NCI-H1436 treated with DMSO at 0.1 percent for 48 hours (cell line): ENCODE data around the gene PF4V1.
"Not testable (repeated sequence)": the region's sequence is repeated elsewhere in the genome, so short reads cannot be mapped to it uniquely, and the experiment has no call there.

Experiments used
- DNase-seq: peaks from one replicate; lab custom pipeline; 2025; lab: John Stamatoyannopoulos, UW

PF4V1 gene

DNA sequence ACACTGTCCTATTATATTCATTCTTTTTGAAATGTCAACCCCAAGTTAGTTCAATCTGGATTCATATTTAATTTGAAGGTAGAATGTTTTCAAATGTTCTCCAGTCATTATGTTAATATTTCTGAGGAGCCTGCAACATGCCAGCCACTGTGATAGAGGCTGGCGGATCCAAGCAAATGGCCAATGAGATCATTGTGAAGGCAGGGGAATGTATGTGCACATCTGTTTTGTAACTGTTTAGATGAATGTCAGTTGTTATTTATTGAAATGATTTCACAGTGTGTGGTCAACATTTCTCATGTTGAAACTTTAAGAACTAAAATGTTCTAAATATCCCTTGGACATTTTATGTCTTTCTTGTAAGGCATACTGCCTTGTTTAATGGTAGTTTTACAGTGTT lies 17.7 kb downstream of the PF4V1 start:
- no peak for DNase-seq

DNA sequence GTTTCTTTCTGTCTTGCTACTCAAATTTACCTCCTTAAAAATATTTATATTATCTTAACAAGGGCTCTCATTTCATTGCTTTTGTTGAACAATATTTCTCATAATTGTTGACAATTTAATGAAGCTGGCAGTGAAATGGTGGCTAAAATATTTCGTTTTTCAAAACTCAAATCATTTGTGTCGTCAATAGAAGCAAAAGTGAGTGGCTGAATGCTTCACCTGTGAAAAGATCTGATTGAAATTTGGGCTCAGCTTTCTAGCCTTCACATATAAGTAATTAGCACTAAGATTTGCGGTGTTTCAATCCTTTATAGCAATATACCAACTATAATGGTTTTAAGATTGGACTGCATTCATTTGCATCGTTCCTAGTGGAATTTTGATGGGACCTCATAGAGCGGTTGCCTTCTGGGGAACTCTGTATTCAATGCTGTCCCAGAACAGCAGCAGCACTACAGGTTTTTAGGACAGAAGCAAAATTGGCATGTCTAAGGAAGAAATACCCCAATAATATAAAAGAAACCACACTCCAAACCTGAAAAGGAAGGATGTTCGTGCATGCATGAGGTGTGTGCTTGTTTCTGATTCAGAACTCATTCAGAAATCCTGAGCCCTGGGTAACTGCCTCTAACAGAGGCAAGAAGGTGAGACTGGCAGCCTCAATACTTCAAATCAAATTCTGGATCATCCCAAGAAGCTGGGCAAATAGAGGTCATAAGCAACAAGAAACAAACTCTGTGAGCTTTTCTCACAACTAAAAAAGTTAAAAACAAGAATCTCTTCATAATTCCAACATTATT lies 18.6 kb downstream of the PF4V1 start:
- no peak for DNase-seq

DNA sequence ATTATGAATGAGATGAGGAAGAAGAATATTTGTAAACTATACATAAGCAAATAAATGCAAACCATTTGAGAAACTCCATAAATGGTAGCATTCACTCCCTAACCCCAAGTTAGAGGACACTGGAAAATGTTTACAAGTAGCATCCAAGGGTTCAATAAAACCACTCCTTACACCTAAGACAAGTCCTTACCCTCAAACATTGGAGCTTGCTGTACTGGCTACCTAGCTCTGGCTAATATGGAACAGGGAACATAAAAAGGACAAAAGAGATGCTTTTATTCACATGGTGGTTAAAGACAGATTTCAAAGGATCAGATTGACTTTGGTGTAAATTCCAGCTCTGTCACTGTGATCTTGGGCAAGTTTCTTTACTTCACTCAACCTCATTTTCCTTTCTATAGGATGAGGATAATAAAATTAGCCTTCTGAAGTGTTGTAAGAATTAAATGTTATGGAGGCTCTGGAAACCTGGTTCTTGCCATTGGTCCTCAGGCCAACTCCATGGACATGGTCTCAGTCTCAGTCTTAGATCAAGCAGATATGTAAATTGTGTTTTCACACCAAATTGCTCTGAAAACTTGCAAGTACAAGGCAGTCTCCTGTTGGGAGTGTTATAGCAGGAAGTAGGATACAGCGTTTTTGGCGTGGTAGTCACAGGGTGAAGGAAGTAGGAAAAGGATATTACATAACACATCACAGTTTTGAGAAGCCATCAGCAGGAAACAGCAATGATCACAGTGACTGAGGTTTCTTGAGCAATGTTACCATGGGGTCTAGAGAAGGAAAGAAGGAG lies 19.4 kb downstream of the PF4V1 start:
- DNase-seq: no peak

DNA sequence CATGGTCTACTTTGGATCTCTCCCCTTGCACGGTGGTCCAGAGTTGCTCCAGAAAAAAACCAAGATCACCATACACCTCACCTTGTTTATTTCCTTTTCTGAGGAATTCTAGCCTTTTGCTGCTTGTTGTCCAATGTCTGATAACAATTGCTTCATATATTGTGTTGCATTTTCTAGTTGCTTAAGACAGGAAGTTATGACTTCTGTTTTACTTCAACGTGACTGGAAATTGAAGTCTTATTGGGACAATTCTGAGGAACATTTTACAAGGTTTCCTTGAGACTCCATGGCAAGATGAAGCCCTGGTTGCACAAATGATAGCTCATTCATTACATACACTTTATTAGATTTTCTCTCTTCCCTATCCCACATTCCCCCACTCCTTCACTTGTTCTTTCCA lies 21.3 kb downstream of the PF4V1 start:
- no peak for DNase-seq

DNA sequence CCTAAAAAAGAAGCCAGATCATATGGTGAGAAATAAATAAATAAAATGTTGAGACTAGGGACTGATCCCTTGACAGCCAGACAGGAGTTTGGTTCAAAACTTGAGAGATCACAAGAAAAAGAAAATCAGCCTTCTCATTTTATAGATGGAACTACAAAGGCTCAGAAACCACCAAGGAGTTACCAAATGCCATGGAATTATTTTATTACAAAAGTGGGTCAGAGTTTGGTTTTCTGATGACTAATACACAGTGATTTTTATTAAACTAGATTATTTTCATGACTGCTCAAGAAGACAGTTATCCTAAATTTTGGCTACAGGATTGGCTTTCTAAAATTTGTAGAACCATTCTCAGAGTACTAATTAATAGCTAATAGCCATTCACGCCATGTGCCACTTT lies 22.3 kb downstream of the PF4V1 start:
- DNase-seq: no peak

DNA sequence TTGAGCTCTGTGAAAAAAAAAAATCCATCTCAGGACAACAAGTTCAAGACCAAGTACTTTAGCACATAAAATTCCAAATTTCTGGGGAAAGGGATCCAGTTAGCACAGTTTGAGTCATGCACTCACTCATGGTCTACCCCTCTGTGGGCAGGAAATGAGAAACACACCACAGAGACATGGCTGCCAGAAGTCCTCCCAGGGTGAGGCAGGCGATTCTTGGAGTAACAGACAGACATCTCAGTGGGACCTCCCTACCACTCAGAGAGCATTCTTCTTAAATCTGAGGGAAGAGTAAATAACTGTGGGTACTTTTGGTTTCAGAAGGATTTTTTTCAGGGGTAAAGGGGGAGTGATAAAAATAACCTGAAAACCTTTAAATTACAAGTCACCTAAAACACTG lies 30.2 kb downstream of the PF4V1 start:
- DNase-seq: no peak

DNA sequence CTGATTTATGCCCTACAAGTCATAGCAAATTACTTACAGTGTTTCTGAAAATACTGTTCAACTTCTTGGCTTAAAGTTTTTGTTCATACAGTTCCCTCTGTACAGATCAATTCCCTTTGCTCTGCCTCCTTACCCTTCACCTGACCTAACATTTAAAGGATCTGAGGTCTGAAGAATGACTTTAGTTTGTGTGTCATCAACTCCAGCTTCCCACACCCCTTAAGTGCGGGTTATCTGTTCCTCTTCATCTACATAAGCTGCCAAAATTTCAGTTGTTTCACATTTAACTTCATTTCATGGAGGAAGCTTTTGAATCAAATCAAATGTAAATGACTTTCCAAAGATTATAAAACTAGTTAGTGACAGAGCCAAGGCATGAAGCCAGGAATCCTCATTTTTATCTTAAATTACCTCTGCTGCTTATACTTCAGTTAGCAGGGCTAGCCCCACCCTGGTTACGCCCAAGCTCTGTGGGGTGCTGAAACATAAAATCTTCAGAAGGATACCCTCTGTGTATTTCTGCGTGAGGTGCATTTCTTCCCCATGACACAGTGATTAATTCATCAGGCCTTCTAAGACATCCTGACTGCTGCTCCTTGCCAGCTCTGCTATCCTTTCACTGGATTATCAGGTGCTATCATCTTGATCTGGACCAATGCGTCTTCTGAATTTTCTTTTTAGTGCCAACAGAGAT lies 32.6 kb downstream of the PF4V1 start:
- no peak for DNase-seq

DNA sequence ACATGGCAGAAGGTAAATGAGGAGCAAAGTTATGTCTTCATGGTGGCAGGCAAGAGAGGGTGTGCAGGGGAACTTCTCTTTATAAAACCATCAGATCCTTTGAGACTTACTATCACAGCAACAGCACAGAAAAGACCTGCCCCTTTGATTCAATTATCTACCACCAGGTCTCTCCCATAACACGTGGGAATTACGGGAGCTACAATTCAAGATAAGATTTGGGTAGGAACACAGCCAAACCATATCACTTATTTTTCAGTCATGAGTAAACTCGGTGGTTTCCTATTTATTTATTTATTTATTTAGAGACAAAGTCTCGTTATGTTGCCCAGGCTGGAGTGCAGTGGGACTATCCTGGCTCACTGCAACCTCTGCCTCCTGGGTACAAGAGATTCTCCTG lies 38.2 kb downstream of the PF4V1 start:
- DNase-seq: no peak

DNA sequence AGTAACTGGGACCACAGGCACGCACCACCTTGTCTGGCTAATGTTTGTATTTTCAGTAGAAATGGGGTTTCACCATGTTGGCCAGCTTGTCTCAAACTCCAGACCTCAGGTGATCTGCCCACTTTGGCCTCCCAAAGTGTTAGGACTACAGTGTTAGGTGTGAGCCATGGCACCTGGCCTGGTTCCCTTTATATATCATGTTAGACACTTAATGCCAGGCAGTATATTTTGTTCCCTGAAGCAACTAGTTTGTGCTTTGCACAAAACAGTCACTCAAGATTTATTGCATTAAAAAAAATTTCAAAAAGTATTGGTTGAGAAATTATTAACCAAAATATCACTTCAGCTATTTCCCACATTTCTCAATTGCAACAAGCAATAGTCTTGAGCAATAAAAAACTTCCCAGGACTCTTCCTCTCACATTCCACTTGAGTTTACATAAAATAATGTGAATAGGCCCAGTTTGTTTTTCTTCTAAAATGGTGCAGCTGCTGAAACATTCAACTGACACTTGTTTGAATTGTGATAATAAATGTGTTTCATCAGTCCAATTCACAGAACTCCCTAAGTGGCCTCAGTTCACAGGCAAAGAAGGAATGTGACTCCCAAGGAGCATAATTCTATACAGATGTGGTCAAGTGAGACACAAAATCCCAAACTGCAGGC lies 38.8 kb downstream of the PF4V1 start:
- no peak for DNase-seq

DNA sequence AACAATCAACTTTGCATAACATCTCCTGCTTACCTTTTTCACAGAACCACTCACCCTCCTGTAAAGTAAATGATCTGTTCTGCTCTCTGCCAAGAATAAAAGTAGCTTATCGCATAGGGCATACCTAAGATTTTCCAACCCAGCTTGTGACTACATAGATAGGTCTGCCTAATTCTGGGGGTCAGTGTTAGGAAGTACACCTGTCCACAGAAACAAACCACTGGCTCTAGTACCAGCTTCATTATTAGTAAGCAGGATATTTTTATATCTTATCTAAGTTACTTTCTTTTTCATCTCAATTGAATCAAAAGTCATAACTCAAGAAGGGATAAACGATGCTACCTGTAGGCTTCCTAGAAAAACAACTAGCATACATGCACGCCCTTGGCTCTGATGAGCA lies 39.9 kb downstream of the PF4V1 start:
- DNase-seq: no peak

DNA sequence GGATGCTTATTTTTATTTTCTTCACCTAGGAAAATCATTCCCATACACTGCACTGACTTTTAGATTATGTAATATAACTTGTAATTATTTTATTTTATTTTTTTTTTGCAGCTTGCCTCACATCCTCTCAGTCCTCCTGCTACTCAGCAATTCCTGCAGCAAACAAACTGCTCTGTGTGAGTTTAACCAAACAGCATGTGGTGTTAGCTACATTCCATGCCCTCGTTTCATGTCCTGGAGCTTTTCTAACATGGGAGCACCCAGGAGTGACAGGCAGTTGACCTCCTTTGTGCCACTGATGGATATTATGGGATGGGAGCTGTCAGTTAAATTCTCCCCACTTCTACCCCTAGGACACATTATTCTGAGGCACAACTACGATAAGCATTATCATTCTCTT lies 40.9 kb downstream of the PF4V1 start:
- DNase-seq: no peak

DNA sequence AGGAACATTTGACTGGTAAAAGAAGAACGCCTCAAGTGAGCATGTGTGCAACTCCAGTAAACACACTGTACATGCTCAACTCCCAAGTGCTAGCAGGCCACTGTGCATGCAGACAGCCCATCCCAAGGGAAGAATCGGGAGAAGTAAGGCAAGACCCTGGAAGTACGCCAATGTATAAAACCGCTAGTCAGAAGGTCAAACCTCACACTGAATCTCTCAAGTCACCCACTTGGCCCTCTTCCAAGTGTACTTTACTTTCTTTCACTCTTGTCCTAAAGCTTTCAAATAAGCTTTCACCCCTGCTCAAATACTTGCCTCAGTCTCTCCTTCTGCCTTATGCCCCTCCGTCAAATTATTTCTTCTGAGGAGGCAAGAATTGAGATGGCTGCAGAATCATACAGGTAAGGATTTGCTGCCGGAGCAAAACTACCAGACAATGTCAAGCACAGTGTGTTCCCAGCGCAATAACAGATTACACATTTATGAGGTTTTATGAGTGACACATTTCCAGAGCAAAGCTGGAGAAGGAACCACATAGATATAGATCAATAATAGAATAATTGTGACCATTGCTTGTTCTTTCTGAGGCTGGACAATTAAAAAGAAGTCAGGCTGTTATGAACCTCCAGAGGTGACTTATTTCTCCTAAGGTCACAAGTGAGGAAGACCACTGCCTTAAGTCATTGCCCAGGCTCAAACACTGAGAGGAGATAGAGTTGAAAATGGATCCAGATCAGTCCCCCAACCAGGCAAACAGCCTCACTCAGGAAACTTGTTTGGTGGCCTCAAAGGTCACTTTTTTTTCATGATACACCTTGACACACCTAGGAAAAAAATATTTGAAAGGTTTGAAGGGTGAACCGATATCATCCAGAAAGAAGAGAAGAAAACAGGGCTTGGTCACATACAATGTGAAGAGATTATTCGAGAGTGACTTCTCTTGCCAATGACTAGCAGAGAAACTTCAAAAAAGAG lies 42.4 kb downstream of the PF4V1 start:
- no peak for DNase-seq

DNA sequence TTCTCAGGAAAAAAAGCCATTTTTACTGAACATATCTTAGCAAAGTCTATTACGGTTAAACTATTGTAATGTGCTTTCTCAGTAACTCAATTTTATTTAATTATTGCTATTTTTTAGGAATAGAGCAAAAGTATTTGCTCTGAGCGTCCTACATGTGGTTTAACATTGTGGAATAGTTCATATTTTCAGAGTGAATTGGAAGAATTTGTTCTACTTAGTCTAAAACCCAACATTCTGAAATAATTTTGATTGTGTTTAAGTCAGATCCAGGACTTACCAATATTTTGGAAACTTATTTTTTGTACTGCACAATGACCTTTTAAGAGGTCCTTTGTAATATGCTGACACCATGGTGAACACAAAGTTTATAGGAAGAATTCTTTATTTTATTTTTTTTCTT lies 43.3 kb downstream of the PF4V1 start:
- DNase-seq: no peak

DNA sequence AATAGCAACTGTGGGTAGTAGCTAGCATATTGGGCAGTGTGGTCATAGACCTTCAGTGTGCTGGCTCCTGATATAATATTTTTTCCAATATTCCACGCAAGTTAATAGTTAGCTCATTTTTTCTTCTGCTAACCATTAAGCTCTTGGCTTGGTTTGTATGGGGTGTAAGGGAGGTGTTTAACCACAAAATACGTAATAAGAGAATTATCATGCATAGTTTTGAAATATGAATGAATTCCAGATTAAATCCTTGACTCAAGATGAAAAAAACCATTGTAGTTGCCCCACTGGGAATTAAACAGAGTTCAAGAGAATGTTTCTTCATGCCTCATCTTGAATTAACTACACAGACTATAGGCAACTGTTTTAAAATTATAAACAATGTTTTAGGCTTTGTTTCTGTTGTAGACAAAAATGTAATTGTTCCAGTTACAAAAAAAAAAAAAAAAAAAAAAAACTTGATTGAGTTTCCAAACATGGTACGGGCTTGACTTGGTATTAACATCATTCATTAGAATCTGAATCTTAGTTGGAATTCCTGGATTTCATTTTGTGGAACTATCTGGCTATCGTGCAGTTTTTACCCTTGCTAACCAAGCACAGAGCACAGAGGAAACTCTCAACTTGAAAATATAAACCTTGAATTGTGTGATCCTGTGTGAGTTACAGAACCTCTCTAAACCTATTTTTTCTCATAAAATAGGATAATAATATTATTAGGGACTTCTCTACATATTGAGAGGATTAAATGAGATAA lies 44.5 kb downstream of the PF4V1 start:
- DNase-seq: no peak

DNA sequence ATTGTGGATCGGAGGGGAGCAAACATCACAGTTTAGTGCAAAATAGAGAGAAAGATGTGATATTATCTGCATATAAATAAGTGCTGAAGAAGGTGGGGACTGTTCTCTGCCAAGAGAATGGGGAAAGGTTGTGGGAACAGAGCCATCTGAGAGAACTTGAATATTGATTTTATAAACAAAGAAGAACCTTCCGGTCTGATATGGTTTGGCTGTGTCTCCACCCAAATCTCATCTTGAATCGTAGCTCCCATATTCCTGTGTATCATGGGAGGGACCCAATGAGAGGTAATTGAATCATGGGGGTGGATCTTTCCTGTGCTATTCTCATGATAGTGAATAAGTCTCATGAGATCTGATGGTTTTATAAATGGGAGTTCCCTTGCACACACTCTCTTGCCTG lies 46.2 kb downstream of the PF4V1 start:
- not testable (repeated sequence) for DNase-seq

DNA sequence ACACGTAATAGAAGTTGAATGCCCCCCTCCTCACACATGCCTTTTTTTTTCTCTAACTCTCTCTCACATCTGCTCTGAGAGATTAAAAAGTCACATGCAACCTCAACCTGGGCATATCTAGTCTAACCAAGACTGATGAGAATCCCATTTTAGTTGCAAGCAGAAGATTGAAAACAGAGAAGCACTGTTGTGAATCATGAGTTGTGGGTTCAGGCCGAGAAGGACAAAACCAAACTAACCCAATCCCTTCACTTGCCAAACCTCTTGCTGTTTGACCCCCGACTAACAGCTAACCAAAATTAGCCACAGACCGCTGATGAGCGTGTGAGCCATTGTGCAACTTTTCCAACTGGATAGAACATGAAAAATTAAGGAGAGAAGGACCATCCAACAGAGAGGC lies 47.9 kb downstream of the PF4V1 start:
- DNase-seq: no peak

DNA sequence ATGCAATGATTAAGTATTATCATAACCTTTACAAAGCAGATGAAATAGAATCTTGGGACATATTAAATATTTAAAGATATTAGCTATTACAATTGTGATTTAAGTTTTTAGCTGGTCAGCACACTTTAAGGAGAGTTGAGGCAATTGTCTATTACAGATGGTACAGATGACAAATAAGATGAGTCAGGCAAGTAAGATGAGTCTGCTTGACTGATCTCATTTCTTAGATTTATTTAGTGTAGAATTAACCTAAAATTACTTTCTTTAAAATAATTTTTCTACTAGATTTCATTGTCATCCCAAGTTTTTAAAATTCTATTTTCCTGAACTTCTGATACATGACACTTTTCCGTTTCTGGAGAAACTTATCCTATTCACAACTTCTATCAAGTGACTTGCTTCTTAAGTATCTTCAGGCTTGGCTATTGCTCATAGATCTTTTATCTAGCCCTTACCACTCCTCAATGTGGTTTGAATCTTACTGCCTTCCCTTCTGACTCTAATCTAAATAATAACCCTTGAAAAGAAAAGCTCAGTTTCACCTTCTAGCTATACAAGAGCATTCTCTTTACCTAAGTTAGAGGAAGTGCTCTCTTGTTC lies 49.0 kb downstream of the PF4V1 start:
- DNase-seq: no peak

DNA sequence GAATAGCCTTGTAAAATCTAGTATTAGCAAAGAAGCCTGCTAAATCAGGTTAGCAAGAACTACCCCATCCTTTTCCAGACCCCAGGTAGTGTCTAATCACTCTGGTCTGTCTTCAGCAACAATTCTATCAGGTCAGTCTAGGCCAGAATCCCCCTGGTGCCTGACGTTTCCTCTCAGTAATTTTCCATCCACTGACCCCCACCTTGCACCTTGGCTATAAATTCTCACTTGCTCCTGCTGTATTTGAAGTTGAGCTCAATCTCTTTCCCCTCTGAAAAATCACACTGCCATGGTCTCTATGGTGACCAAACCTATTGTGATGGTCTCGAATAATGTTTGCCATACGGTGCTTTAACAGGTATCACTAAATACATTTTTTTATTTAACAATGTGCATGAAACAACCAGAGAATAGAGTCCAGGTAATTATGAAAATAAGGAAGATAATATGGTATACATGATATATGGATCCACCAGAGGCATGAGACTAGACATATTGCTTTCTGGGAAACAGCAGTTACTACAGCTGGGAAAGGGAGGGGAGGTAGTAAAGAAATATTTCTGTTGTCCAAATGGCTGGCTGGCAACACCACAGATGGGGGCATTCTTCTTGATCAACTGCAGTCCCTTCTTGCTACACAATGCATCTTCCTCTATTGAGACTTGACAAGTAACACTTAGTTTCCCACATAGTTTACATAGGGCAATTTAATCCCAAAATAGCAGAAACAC lies 49.9 kb downstream of the PF4V1 start:
- no peak for DNase-seq
